ENCODE data around the gene CTR9.

DNA sequence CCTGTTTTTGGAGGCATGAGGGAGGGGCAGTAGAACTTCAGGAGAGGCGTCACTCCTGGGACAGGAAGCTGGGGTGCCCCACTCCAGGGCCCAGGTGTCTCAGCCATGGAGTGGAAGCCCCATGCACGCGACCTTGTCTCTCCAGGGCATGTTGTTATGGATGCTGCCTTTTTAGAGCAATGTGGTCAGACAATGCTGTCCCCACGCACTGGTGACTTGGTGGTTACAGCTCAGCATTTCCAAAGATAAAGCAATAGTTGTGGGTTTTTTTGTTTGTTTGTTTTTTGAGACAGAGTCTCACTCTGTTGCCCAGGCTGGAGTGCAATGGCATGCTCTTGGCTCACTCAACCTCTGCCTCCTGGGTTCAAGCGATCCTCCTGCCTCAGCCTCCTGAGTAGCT is 35.4 kb downstream of the CTR9 start:
- TF ChIP-seq FOXP2 (optimal IDR thresholded peaks at IDR 0.05; ENCODE audit: borderline replicate concordance, extremely low read depth, extremely low read length, insufficient read depth) (no peak), TAF1 (IDR thresholded peaks at IDR 0.05; ENCODE audit: borderline replicate concordance, insufficient read depth, low read length) (no peak), POLR2AphosphoS5 (IDR thresholded peaks at IDR 0.05; ENCODE audit: low read depth, low read length) (no peak)
- TF ChIP-seq, protein P1, sequence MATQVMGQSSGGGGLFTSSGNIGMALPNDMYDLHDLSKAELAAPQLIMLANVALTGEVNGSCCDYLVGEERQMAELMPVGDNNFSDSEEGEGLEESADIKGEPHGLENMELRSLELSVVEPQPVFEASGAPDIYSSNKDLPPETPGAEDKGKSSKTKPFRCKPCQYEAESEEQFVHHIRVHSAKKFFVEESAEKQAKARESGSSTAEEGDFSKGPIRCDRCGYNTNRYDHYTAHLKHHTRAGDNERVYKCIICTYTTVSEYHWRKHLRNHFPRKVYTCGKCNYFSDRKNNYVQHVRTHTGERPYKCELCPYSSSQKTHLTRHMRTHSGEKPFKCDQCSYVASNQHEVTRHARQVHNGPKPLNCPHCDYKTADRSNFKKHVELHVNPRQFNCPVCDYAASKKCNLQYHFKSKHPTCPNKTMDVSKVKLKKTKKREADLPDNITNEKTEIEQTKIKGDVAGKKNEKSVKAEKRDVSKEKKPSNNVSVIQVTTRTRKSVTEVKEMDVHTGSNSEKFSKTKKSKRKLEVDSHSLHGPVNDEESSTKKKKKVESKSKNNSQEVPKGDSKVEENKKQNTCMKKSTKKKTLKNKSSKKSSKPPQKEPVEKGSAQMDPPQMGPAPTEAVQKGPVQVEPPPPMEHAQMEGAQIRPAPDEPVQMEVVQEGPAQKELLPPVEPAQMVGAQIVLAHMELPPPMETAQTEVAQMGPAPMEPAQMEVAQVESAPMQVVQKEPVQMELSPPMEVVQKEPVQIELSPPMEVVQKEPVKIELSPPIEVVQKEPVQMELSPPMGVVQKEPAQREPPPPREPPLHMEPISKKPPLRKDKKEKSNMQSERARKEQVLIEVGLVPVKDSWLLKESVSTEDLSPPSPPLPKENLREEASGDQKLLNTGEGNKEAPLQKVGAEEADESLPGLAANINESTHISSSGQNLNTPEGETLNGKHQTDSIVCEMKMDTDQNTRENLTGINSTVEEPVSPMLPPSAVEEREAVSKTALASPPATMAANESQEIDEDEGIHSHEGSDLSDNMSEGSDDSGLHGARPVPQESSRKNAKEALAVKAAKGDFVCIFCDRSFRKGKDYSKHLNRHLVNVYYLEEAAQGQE (IDR thresholded peaks at IDR 0.05; ENCODE audit: insufficient read depth in 1 of 2, low read depth in 2 of 2, low read length in 2 of 2), result no peak
